ENCODE data around the gene CCR7. TPM values are rescaled to one million over a fixed set of nuclear protein-coding genes. Genes with fewer than 3 reads are reported as not detected.

CCR7 gene
- total RNA-seq, 1 donor from 2014 or later, result 1.1 TPM

DNA sequence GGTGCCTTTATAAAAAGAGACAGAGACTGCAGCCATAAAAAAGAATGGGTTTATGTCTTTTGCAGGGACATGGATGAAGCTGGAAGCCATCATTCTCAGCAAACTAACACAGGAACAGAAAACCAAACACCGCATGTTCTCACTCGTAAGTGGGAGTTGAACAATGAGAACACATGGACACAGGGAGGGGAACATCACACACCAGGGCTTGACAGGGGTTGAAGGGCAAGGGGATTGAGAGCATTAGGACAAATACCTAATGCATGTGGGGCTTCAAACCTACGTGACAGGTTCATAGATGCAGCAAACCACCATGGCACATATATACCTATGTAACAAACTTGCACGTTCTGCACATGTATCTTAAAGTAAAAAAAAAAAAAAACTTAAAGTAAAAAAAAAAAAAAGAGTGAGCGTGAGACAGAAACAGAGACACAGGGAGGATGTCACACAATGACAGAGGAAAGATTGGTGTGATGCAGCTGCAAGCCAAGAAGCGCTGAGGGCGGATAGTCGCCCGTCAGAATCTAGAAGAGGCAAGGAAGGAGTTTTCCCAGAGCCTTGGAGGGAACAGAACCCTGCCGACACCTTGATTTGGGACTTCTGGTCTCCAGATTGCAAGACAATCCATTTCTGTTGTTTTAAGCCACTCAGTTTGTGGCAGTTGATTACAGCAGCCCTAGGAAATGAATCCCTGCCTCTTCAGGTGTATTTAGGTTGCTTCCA lies 36.4 kb downstream of the CCR7 start:
- intact Hi-C loops (cut with DNase I), result no loop called here
- H3K4me1 ChIP-seq, result peaks cover 20% of the 10 kb centered on the region
- ATAC-seq (no peak), DNase-seq (no peak)
- no peaks in the 10 kb centered on the region for H3K9me3 ChIP-seq
- H3K4me3 ChIP-seq, result no peak overlapping the region
- no peaks in the 10 kb centered on the region for H3K27me3 ChIP-seq
- H3K27ac ChIP-seq, result no peak overlapping the region
- TF ChIP-seq, protein P1, sequence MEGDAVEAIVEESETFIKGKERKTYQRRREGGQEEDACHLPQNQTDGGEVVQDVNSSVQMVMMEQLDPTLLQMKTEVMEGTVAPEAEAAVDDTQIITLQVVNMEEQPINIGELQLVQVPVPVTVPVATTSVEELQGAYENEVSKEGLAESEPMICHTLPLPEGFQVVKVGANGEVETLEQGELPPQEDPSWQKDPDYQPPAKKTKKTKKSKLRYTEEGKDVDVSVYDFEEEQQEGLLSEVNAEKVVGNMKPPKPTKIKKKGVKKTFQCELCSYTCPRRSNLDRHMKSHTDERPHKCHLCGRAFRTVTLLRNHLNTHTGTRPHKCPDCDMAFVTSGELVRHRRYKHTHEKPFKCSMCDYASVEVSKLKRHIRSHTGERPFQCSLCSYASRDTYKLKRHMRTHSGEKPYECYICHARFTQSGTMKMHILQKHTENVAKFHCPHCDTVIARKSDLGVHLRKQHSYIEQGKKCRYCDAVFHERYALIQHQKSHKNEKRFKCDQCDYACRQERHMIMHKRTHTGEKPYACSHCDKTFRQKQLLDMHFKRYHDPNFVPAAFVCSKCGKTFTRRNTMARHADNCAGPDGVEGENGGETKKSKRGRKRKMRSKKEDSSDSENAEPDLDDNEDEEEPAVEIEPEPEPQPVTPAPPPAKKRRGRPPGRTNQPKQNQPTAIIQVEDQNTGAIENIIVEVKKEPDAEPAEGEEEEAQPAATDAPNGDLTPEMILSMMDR (IDR thresholded peaks at IDR 0.05), result no peak
- H3K36me3 ChIP-seq, result no peaks in the 10 kb centered on the region

DNA sequence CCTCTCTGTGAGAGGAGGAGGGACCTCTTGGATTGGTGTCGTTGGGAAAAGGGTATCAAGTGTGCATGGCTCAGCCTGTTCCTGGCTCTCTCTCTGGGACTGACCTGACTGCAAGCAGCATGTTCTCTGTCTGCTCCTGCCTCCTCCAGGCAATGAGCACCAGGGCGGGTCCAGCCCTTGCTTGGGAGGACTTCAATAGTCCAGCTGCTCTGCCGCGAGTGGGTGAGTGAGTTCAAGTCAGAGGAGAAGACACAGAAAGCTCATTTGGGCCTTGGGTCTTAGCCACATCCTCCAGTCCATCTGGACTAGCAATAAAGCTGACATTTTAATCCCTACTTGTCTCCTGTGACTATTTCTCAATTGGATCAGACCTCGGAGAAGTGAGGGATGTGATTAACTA lies 38.6 kb downstream of the CCR7 start:
- DNase-seq (peak; percentile 43), ATAC-seq (no peak)
- no peak overlapping the region for H3K4me3 ChIP-seq
- TF ChIP-seq, protein P1 (IDR thresholded peaks at IDR 0.05), result no peak
- H3K4me1 ChIP-seq, result peaks cover 3% of the 10 kb centered on the region
- H3K27me3 ChIP-seq, result no peaks in the 10 kb centered on the region
- no peaks in the 10 kb centered on the region for H3K36me3 ChIP-seq
- H3K27ac ChIP-seq, result no peak overlapping the region
- H3K9me3 ChIP-seq, result no peaks in the 10 kb centered on the region
- intact Hi-C loops (cut with DNase I), result no loop called here

DNA sequence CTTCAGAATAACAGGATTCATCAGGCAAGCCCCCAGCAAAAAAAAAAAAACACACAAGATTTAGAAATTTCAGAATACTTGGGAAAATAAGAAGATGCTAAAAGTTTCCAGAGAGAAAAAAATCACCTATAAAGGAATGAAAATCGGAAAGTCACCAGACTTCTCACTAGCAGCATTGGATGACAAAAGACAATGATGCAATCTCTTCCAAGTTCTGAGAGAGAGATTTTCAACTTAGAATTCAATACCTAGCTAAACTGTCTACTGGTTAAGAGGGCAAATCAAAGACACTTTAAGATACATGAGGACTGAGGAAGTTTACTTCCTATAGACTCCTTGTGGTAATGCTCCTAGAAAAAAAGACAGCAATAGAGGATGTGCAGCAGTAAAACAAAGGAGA lies 40.0 kb downstream of the CCR7 start:
- Histone ChIP-seq H3K36me3 (no peaks in the 10 kb centered on the region), H3K4me1 (no peaks in the 10 kb centered on the region), H3K4me3 (no peak overlapping the region), H3K9me3 (no peaks in the 10 kb centered on the region), H3K27ac (no peak overlapping the region), H3K27me3 (no peaks in the 10 kb centered on the region)
- TF ChIP-seq, protein P1 (IDR thresholded peaks at IDR 0.05), result no peak
- ATAC-seq (no peak), DNase-seq (no peak)
- intact Hi-C loops (cut with DNase I), result no loop called here

DNA sequence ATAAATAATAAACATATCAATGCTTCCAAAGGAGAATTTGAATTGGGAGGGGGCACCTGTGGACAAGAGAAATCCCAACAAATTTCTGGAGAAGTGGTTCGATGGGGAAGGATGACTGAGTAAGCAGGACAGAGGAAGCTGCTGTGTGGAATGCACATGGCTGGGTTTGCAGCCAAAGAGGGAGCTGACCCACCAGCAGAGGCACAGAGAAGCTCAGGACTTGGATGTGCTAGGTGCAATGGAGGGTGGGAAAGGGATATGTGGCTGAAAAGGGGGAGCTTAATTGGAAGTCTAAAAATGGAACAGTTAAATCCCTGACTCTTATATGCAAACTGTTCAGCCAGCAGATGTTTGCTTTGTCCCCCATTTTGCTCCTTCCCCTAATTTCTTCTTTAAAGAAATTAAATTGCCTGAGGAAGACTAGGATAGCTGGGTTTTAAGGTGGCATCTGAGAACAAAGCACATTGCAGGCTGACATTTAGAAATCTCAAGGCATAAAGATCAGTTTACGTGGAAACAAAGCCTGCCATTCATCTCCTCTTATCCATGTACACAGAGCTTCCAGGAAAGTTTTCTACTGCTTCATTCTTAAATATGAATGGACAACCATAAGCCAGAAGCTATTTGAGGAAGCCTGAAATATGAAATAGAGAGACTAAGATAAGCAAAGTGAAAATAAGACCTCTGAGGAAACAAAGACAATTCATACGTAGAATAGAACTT lies 40.9 kb downstream of the CCR7 start:
- DNase-seq, result no peak
- intact Hi-C loops (cut with DNase I), result no loop called here
- TF ChIP-seq, protein P1 (IDR thresholded peaks at IDR 0.05), result no peak

DNA sequence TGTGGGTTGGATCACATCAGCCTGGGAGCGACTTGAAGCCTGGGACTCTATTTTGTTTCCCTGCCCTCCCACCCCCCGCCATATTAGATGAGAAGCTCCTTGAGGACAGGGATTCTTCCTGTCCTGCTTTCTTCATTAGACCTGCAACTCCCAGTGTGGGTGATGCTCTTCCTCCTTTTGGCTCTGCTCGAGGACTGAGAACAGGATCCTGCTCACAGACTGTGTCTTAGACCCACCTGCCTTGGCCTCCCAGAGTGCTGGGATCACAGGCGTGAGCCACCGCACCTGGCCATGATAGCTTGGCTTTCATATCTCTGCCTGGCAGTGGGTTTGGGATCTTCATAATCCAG lies 42.3 kb downstream of the CCR7 start:
- ATAC-seq (no peak), DNase-seq (peak; percentile 37)
- H3K36me3 ChIP-seq, result no peaks in the 10 kb centered on the region
- peaks cover 3% of the 10 kb centered on the region for H3K4me1 ChIP-seq
- no peaks in the 10 kb centered on the region for H3K27me3 ChIP-seq
- TF ChIP-seq, protein P1 (IDR thresholded peaks at IDR 0.05), result no peak
- no peak overlapping the region for H3K4me3 ChIP-seq
- H3K27ac ChIP-seq, result no peak overlapping the region
- intact Hi-C loops (cut with DNase I), result no loop called here
- H3K9me3 ChIP-seq, result no peaks in the 10 kb centered on the region

More for the DNA sequence above, 40.9 kb downstream of the CCR7 start:
- Histone ChIP-seq H3K4me3 (no peak overlapping the region), H3K27ac (no peak overlapping the region), H3K27me3 (no peaks in the 10 kb centered on the region), H3K9me3 (no peaks in the 10 kb centered on the region), H3K36me3 (no peaks in the 10 kb centered on the region), H3K4me1 (no peaks in the 10 kb centered on the region)
- ATAC-seq, result no peak

All from upper lobe of right lung (tissue), 1 donor.